Esophagus muscularis mucosa (tissue), 4 donors: ENCODE results near the gene ENTPD6. TPM values are rescaled to one million over a fixed set of nuclear protein-coding genes. Genes with fewer than 3 reads are reported as not detected.

Experiments used
- DNase-seq: peaks from one replicate; pipeline ENCODE4 v3.0.0-alpha.2; 2017; ENCODE audit errors: extremely low spot score
- H3K27ac ChIP-seq, 4 donors: fragments of 200-600 bp; sonication (generic); replicated peaks in 1 of 4; 1 replicate in 3 of 4; 2 replicates in 1 of 4; pipeline ENCODE4 v1.5.1; 2016 to 2019; ENCODE audit warnings: mild to moderate bottlenecking in 1 of 4
- H3K27me3 ChIP-seq, 4 donors: fragments of 200-600 bp; sonication (generic); one replicate each; pipeline versions ENCODE4 v1.5.1 to v1.6.0; 2016 to 2019
- H3K36me3 ChIP-seq, 4 donors: fragments of 200-600 bp; sonication (generic); one replicate each; pipeline ENCODE4 v1.5.1; 2016 to 2019
- H3K4me1 ChIP-seq, 4 donors: fragments of 200-600 bp; sonication (generic); one replicate each; pipeline ENCODE4 v1.5.1; 2016 to 2019
- H3K4me3 ChIP-seq, 4 donors: fragments of 200-600 bp; sonication (generic); 1 replicate in 2 of 4; 2 replicates in 2 of 4; pipeline ENCODE4 v1.5.1; 2016 to 2019; ENCODE audit warnings: mild to moderate bottlenecking in 4 of 4, moderate library complexity in 1 of 4
- H3K9me3 ChIP-seq, 4 donors: fragments of 200-600 bp; sonication (generic); 1 replicate in 3 of 4; 2 replicates in 1 of 4; pipeline ENCODE4 v1.5.1; 2016 to 2019
- EP300 ChIP-seq: sonication (generic); formaldehyde crosslinking; IDR thresholded peaks from one replicate; pipeline ENCODE4 v1.6.1; 2017; ENCODE audit warnings: antibody characterized with exemption
- POLR2A ChIP-seq: fragments of 450-650 bp; IDR thresholded peaks from one replicate; pipeline ENCODE4 v1.6.1; 2017; ENCODE audit warnings: antibody characterized with exemption, moderate library complexity, mild to moderate bottlenecking, low read depth
- POLR2AphosphoS5 ChIP-seq, 2 donors: sonication (generic); formaldehyde crosslinking; IDR thresholded peaks; one replicate each; pipeline ENCODE4 v1.6.1; 2017; ENCODE audit warnings: antibody characterized with exemption in 2 of 2
- WGBS: methylation state at CpG from one replicate; pipeline ENCODE4 v1.1.5; 2018; 5-methylcytosine and 5-hydroxymethylcytosine counted together
- intact Hi-C: fragments of 100-400 bp; cut with DNase I; formaldehyde crosslinking; loops from one replicate; pipeline ENCODE4 v1.15.1; 2023
- total RNA-seq, 4 donors: library from RNA; depleted of rRNA; stranded (reverse); fragments of >200 nt; gene quantifications; one replicate each; pipeline versions ENCODE4 v1.1.0 to v1.2.1, GENCODE V29; 2016
- TF ChIP-seq, protein P1 (sequence below), 3 experiments: fragments of 200-600 bp in 2 of 3; fragments of 450-650 bp in 1 of 3; sonication (generic) in 2 of 3; IDR thresholded peaks; one replicate each; pipeline ENCODE4 v1.5.1; 2017 to 2019; ENCODE audit warnings: antibody characterized with exemption in 3 of 3, mild to moderate bottlenecking in 2 of 3, moderate library complexity in 1 of 3

ENTPD6 gene
- total RNA-seq, 4 donors from 2014 or later = 39.0 to 44.1 (median 43.5) TPM

DNA sequence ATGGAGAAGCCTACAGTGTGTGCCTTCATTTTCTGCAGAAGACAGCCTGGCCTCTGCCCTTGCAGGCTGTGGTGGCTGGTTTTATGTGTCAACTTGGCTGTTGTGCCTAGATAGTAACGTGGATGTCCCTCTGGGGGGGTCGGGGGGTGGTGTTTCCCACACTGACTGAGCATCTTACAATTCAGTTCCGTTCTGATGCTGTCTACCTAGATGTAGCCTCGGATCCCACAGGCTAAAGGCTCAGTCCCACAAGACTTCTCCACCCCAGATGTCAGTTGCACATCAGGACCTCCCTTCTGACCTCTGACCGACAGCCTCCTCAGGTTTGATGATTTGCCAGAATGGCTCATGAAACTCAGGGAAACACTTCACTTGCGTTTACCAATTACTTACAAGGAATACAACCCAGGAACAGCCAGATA lies 56.7 kb downstream of the ENTPD6 start:
- H3K4me1 ChIP-seq = peaks cover 73 to 90% (median 81%) of the 10 kb centered on the region in 4 donors
- peak overlapping the region; percentile 27 to 98 (median 96) for H3K4me3 ChIP-seq
- no peak for DNase-seq
- H3K27ac ChIP-seq = peak overlapping the region; percentile 96 to 99 (median 98)
- H3K36me3 ChIP-seq = peaks cover 0 to 15% (median 5%) of the 10 kb centered on the region in 4 donors
- no peaks in the 10 kb centered on the region for H3K27me3 ChIP-seq
- no peaks in the 10 kb centered on the region for H3K9me3 ChIP-seq
- intact Hi-C loops = no loop called here
- TF ChIP-seq EP300 (no peak), POLR2A (no peak), POLR2AphosphoS5 (IDR thresholded peaks at IDR 0.05) (no peak)
- TF ChIP-seq, protein P1, sequence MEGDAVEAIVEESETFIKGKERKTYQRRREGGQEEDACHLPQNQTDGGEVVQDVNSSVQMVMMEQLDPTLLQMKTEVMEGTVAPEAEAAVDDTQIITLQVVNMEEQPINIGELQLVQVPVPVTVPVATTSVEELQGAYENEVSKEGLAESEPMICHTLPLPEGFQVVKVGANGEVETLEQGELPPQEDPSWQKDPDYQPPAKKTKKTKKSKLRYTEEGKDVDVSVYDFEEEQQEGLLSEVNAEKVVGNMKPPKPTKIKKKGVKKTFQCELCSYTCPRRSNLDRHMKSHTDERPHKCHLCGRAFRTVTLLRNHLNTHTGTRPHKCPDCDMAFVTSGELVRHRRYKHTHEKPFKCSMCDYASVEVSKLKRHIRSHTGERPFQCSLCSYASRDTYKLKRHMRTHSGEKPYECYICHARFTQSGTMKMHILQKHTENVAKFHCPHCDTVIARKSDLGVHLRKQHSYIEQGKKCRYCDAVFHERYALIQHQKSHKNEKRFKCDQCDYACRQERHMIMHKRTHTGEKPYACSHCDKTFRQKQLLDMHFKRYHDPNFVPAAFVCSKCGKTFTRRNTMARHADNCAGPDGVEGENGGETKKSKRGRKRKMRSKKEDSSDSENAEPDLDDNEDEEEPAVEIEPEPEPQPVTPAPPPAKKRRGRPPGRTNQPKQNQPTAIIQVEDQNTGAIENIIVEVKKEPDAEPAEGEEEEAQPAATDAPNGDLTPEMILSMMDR (IDR thresholded peaks at IDR 0.05) = no peak
- WGBS = 66% methylated on average over 6 of the region's 6 CpGs

DNA sequence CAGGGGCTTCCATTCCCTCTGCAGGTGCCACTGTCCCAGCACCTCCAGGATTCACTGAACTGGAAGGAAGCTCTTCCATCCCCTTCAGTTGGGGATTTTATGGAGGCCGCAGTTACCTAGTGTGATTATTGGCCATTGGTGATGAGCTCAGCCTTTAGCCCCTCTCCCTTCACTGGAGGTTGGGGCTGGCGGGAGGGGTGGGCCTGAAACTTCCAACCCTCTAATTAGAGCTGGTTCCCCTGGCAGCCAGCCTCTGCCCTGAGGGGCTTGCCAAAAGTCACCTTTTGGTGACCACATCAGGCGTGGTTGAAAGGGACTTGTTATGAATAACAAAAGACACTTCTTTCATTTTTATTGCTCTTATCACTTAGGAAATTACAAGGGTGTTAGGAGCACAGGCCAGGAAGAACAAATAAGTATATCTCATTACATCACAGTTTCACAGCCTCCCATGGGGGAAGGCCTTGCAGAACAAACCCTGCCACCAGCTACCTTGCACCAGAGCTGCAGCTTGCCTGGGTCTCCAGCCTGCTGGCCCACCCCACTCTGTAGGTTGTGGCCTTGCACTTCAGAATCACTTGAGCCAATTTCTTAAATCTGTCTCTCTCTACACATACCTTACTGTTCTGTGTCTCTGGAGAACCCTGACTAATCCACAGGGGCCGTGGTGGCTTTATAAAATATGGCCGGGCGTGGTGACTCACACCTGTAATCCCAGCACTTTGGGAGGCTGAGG lies 57.3 kb downstream of the ENTPD6 start:
- WGBS = 72% methylated on average over 6 of the region's 6 CpGs
- Histone ChIP-seq H3K36me3 (peaks cover 0 to 15% (median 5%) of the 10 kb centered on the region in 4 donors), H3K9me3 (no peaks in the 10 kb centered on the region), H3K4me3 (peak overlapping the region in 1 of 4 donors; percentile 96), H3K4me1 (peaks cover 79 to 92% (median 84%) of the 10 kb centered on the region in 4 donors), H3K27me3 (no peaks in the 10 kb centered on the region), H3K27ac (peak overlapping the region; percentile 96 to 99 (median 98))
- TF ChIP-seq POLR2AphosphoS5 (IDR thresholded peaks at IDR 0.05) (peak in 1 of 2 donors; percentile 10), POLR2A (no peak), EP300 (no peak)
- TF ChIP-seq, protein P1 (IDR thresholded peaks at IDR 0.05) = no peak
- intact Hi-C loops = no loop called here
- no peak for DNase-seq

DNA sequence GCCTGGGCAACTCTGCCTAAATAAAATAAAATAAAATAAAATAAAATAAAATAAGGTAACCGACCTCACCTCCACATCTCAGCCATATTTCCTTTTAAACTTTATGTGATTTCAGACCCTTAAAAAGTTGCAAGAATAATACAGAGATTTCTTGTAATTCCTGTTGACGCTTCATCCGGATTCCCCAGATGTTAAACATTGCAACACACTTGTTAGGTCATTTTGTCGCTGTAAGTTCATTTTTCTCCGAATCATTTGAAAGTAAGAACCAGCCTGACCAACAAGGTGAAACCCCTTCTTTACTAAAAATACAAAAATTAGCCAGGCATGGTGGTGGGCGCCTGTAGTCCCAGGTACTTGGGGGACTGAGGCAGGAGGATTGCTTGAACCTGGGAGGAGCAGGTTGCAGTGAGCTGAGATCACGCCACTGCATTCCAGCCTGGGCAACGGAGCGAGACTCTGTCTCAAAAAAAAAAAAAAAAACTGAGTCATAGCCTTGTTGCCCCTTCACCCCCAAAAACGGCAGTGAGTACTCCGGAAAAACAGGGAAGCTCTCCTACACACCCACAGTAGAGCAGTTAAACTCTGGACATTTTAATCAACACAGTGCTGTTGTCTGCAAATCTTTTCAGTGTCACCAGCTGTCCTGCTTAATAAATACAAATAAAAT lies 58.2 kb downstream of the ENTPD6 start:
- no peaks in the 10 kb centered on the region for H3K27me3 ChIP-seq
- H3K4me1 ChIP-seq = peaks cover 88 to 100% (median 93%) of the 10 kb centered on the region in 4 donors
- peak overlapping the region; percentile 96 to 99 (median 98) for H3K27ac ChIP-seq
- intact Hi-C loops = no loop called here
- no peak overlapping the region for H3K4me3 ChIP-seq
- H3K36me3 ChIP-seq = peaks cover 0 to 15% (median 6%) of the 10 kb centered on the region in 4 donors
- H3K9me3 ChIP-seq = no peaks in the 10 kb centered on the region
- whole genome bisulfite sequencing = 70% methylated on average over 11 of the region's 11 CpGs
- TF ChIP-seq POLR2AphosphoS5 (IDR thresholded peaks at IDR 0.05) (no peak), POLR2A (no peak), EP300 (no peak)
- TF ChIP-seq, protein P1 (IDR thresholded peaks at IDR 0.05) = no peak
- no peak for DNase-seq

DNA sequence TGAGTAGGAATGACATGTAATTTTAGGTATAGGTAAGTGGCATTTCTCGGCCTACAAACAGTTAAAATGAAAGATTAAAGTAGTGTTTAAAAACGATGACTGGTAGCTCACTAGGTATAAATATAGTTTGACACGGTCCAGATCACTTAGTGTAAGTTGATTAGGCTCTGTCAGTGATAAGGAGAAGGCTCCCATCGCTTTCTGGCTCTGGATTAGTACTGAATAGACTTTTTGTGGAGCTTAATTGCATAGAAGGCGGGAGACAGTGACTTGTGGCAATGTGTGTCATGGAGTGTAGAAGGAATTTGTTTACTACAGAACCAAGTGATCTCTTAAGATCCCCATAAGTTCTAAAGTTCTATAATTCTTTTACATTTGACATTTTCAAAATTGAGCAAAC lies 59.1 kb downstream of the ENTPD6 start:
- TF ChIP-seq, protein P1 (IDR thresholded peaks at IDR 0.05) = no peak
- no peak for TF ChIP-seq EP300
- TF ChIP-seq POLR2AphosphoS5 (IDR thresholded peaks at IDR 0.05) = no peak
- TF ChIP-seq POLR2A = no peak
- WGBS = 50% methylated on average over 5 of the region's 5 CpGs
- DNase-seq = no peak
- intact Hi-C loops = no loop called here
- Histone ChIP-seq H3K9me3 (no peaks in the 10 kb centered on the region), H3K27ac (peak overlapping the region in 3 of 4 donors; percentile 96 to 99 (median 98)), H3K4me1 (peaks cover 84 to 99% (median 97%) of the 10 kb centered on the region in 4 donors), H3K4me3 (no peak overlapping the region), H3K27me3 (no peaks in the 10 kb centered on the region), H3K36me3 (peaks cover 6 to 22% (median 14%) of the 10 kb centered on the region in 4 donors)
